ENCODE results near the gene C2orf72. TPM values are rescaled to one million over a fixed set of nuclear protein-coding genes. Genes with fewer than 3 reads are reported as not detected.
A peak's percentile ranks its signal among the peaks of the same experiment; 100 is the strongest.

C2orf72 gene
- total and polyA plus RNA-seq, 2 of the 13 experiments (the other 11 are each of a cell fraction or from before 2014, with no cell fraction given), result 147 to 203 TPM

GRCh38 chr2:231039821-231040364 lies 2.6 kb downstream of the C2orf72 start (continued):
- no peak for TF ChIP-seq CEBPZ (IDR thresholded peaks at IDR 0.05; ENCODE audit: low read length)
- no peak for TF ChIP-seq MATR3 (CRISPR knock-in tag; IDR thresholded peaks at IDR 0.05)
- TF ChIP-seq POGK (CRISPR knock-in tag; conservative IDR thresholded peaks at IDR 0.05), result no peak; the same call in 1 of the 2 replicates
- TF ChIP-seq ZNF10 (CRISPR knock-in tag; IDR thresholded peaks at IDR 0.05; ENCODE audit: borderline replicate concordance, low read depth), result no peak
- TF ChIP-seq NR3C1 (CRISPR knock-in tag; IDR thresholded peaks at IDR 0.05), result no peak
- TF ChIP-seq ATF4 (CRISPR knock-in tag; IDR thresholded peaks at IDR 0.05), result no peak
- TF ChIP-seq JUND (CRISPR knock-in tag; IDR thresholded peaks at IDR 0.05), result no peak
- no peak for TF ChIP-seq ZIK1 (CRISPR knock-in tag; IDR thresholded peaks at IDR 0.05; ENCODE audit: borderline replicate concordance, low read depth)
- no peak for TF ChIP-seq ZNF138 (CRISPR knock-in tag; IDR thresholded peaks at IDR 0.05; ENCODE audit: low read depth)
- no peak for TF ChIP-seq FOXK1 (CRISPR knock-in tag; IDR thresholded peaks at IDR 0.05; ENCODE audit: borderline replicate concordance, low read depth)
- TF ChIP-seq PITX1 (CRISPR knock-in tag; IDR thresholded peaks at IDR 0.05), result peak; percentile 78
- TF ChIP-seq ZNF619 (CRISPR knock-in tag; IDR thresholded peaks at IDR 0.05), result no peak
- peak in 1 of 2 experiments; percentile 44; a peak in 1 of 4 replicates for TF ChIP-seq EP300 (IDR thresholded peaks at IDR 0.05; ENCODE audit: low read depth in 2 of 2, low read length in 2 of 2)
- no peak for TF ChIP-seq EP300 (CRISPR knock-in tag; IDR thresholded peaks at IDR 0.05; ENCODE audit: borderline replicate concordance)
- no peak for TF ChIP-seq ZNF101 (CRISPR knock-in tag; IDR thresholded peaks at IDR 0.05; ENCODE audit: borderline replicate concordance, low read depth)
- TF ChIP-seq ZNF382 (CRISPR knock-in tag; IDR thresholded peaks at IDR 0.05; ENCODE audit: borderline replicate concordance), result no peak
- no peak for TF ChIP-seq ZFP37 (CRISPR knock-in tag; IDR thresholded peaks at IDR 0.05; ENCODE audit: borderline replicate concordance)
- TF ChIP-seq JARID2 (CRISPR knock-in tag; IDR thresholded peaks at IDR 0.05; ENCODE audit: insufficient replicate concordance), result no peak
- no peak for TF ChIP-seq SMARCE1 (IDR thresholded peaks at IDR 0.05; ENCODE audit: borderline replicate concordance)
- TF ChIP-seq ZXDC (CRISPR knock-in tag; IDR thresholded peaks at IDR 0.05), result no peak
- TF ChIP-seq ZMYM2 (CRISPR knock-in tag; IDR thresholded peaks at IDR 0.05), result peak; percentile 92
- TF ChIP-seq PHB2 (IDR thresholded peaks at IDR 0.05; ENCODE audit: partially characterized antibody), result no peak

Measured in HepG2 (cell line).